LNCaP clone FGC (cell line): ENCODE measurements around the gene COLEC12.

Experiments used
- DNase-seq: peaks from one replicate; pipeline ENCODE4 v3.0.0-alpha.2; 2011; ENCODE audit warnings: low read depth
- H3K4me3 ChIP-seq: 2 replicates; pipeline ENCODE4 v1.5.1; 2011; ENCODE audit warnings: mild to moderate bottlenecking, low read depth, low read length, control low read depth
- CTCF ChIP-seq: IDR thresholded peaks from 2 replicates; pipeline ENCODE4 v1.5.1; 2012; ENCODE audit warnings: mild to moderate bottlenecking; ENCODE audit not compliant: control insufficient read depth, insufficient read depth; ENCODE audit errors: extremely low read depth

Gene COLEC12

GRCh38 chr18:446941-447560 is 53.5 kb downstream of the COLEC12 start:
- no peak for DNase-seq
- TF ChIP-seq CTCF: no peak
- H3K4me3 ChIP-seq: no peak overlapping the region

- DNase-seq: no peak
- no peak overlapping the region for H3K4me3 ChIP-seq
- no peak for TF ChIP-seq CTCF
Observed at GRCh38 chr18:445055-445454, 55.4 kb downstream of the COLEC12 start.

- no peak for TF ChIP-seq CTCF
- DNase-seq: no peak
- no peak overlapping the region for H3K4me3 ChIP-seq
Observed at GRCh38 chr18:438571-438970, 61.9 kb downstream of the COLEC12 start.

- no peak for DNase-seq
- no peak overlapping the region for H3K4me3 ChIP-seq
- no peak for TF ChIP-seq CTCF
Observed at GRCh38 chr18:435940-436339, 64.6 kb downstream of the COLEC12 start.

- no peak for DNase-seq
- TF ChIP-seq CTCF: no peak
- H3K4me3 ChIP-seq: no peak overlapping the region
Observed at GRCh38 chr18:434410-434809, 66.1 kb downstream of the COLEC12 start.

- no peak overlapping the region for H3K4me3 ChIP-seq
- no peak for DNase-seq
- no peak for TF ChIP-seq CTCF
Observed at GRCh38 chr18:433960-434359, 66.5 kb downstream of the COLEC12 start.

GRCh38 chr18:433298-433697 is 67.2 kb downstream of the COLEC12 start:
- no peak for TF ChIP-seq CTCF
- DNase-seq: no peak
- H3K4me3 ChIP-seq: no peak overlapping the region
